ENCODE results near the gene FAIM2.

The FAIM2 gene

DNA sequence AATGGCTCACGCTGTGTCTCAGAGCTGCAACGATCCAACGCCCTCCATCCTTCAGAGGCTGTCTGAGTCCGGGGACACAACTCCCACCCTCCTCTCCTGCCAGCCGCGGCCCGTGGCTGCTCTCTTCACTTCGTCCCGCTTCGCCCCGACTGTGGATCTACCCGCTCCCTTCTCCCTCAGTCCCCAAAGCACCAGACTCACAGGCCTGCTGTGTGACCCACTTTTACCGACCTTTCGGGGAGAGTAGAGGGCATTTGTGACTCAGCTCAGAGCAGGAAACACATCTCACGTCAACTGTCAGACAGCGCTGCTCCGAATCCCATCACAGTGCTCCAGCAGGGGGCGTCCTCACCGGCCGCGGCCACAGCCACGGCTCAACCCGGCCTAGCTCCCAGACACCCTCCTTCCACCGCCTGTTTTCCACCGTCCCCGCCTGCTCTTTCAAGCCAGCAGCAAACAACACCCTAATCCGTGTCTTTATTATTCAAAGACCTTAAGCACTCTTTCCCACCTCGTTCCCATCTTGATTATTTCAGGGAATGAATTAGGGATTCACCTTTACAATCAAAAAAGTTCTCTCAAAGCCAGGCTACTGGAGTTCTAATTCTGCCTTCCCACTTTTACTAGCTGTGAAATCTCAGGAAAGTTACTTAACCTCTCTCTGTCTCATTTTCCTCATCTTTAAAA is 41.8 kb upstream of the FAIM2 start:
- Histone ChIP-seq H3K9me3 (ENCODE audit: control insufficient read depth, insufficient read depth, low read length) (no peaks in the 10 kb centered on the region), H3K27me3 (ENCODE audit: control insufficient read depth, insufficient read depth, low read length) (peaks cover 5% of the 10 kb centered on the region), H3K4me1 (ENCODE audit: control insufficient read depth, insufficient read depth, low read length) (peaks cover 13% of the 10 kb centered on the region), H3K36me3 (ENCODE audit: control insufficient read depth, insufficient read depth, low read length) (no peaks in the 10 kb centered on the region), H3K4me3 (ENCODE audit: low read depth, low read length) (peak overlapping the region; percentile 48), H3K9ac (ENCODE audit: low read depth, low read length) (no peak overlapping the region)

DNA sequence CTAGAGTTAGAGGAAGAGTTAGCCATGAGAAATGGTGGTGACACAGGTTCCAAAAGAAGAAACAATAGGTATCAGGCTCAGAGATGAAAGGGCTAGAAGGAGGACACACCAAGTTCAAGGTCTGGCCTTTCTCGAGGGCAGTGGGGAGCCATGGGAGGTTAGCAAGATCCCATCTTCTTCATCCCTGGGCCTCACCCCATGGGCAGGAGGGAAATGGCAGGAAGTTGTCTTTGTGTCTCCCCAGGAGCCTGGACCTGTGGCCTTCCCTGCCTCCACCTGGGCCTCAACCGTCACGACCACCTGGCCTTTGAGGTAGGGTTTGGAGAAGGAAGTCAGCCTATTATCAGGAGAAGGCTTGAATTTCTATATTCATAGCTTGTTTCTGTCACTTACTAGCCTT is 41.0 kb upstream of the FAIM2 start:
- Histone ChIP-seq H3K9ac (ENCODE audit: low read depth, low read length) (no peak overlapping the region), H3K27me3 (ENCODE audit: control insufficient read depth, insufficient read depth, low read length) (peaks cover 5% of the 10 kb centered on the region), H3K36me3 (ENCODE audit: control insufficient read depth, insufficient read depth, low read length) (no peaks in the 10 kb centered on the region), H3K4me3 (ENCODE audit: low read depth, low read length) (no peak overlapping the region), H3K9me3 (ENCODE audit: control insufficient read depth, insufficient read depth, low read length) (no peaks in the 10 kb centered on the region), H3K4me1 (ENCODE audit: control insufficient read depth, insufficient read depth, low read length) (peaks cover 13% of the 10 kb centered on the region)

DNA sequence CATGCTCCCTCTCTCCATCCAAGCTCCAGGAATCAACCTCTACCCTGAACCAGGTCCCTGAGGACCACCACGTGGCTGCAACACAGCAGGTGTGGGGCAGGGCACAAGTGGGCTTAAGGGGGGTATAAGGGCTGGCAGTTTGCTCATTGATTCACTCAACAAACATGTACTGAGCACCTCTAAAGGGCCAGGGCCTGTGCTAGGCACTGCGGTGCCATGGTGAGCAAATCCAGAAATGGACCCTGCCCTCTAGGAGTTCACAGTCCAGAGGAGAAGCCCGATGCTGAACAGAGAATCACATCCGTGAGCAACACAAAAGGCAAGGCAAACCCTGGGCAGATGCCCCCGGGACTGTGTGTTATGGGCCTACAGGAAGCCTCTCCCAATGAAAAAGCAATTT is 40.3 kb upstream of the FAIM2 start:
- no peaks in the 10 kb centered on the region for H3K9me3 ChIP-seq (ENCODE audit: control insufficient read depth, insufficient read depth, low read length)
- H3K9ac ChIP-seq (ENCODE audit: low read depth, low read length): no peak overlapping the region
- no peaks in the 10 kb centered on the region for H3K36me3 ChIP-seq (ENCODE audit: control insufficient read depth, insufficient read depth, low read length)
- H3K27me3 ChIP-seq (ENCODE audit: control insufficient read depth, insufficient read depth, low read length): peaks cover 5% of the 10 kb centered on the region
- H3K4me3 ChIP-seq (ENCODE audit: low read depth, low read length): no peak overlapping the region
- H3K4me1 ChIP-seq (ENCODE audit: control insufficient read depth, insufficient read depth, low read length): peaks cover 13% of the 10 kb centered on the region

DNA sequence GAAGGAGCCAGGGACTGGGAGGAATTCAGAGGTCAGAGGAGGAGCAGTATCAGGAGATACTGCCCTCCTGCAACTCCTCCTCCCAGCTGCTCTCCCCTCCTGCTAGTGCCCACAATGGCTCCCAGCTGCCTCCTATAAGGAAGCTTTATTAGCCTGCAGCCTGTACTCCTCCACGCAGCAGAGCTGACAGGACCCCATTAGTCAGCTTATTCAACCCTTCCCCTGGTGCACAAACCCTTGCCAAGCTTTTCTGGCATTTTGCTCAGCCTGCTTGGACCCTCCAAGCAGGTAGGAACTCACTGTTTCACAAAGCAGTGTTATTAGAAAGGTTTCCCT is 39.9 kb upstream of the FAIM2 start:
- no peak overlapping the region for H3K4me3 ChIP-seq (ENCODE audit: low read depth, low read length)
- H3K36me3 ChIP-seq (ENCODE audit: control insufficient read depth, insufficient read depth, low read length): no peaks in the 10 kb centered on the region
- H3K9ac ChIP-seq (ENCODE audit: low read depth, low read length): no peak overlapping the region
- H3K27me3 ChIP-seq (ENCODE audit: control insufficient read depth, insufficient read depth, low read length): peaks cover 5% of the 10 kb centered on the region
- H3K9me3 ChIP-seq (ENCODE audit: control insufficient read depth, insufficient read depth, low read length): no peaks in the 10 kb centered on the region
- H3K4me1 ChIP-seq (ENCODE audit: control insufficient read depth, insufficient read depth, low read length): peaks cover 13% of the 10 kb centered on the region

DNA sequence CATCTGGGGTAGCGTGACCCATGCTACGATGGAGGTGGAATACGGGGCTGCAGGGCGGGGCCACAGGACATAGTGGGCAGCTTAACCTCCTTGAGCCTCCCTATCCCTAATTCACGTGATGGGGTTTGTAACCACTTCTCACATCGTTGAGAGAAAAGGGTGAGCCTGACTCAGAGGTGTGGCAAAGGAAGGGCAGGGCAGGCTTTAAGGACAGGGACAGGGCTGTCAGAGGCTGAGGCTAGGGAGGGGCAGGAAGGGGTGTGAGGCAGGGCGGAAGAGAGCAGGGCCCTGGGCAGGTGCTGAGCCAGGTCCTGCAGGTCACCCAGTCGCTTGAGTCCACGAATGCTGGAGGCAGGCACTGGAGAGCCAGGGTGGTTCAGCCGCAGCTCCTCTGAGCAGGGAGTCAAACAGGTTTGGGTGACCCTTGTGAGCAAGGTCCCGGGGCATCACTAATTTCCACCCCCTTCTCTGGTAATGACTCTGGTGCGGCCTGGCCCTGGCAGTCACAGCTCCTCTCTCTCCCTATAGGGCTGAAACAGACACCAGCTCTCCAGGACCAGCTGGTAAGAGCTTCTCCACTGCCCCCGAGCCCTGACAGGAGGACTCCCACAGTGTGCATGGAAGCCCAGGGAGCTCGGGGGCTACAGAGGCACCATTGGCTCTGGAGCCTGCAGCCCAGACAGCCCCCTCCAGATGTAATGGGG is 39.4 kb upstream of the FAIM2 start:
- peaks cover 13% of the 10 kb centered on the region for H3K4me1 ChIP-seq (ENCODE audit: control insufficient read depth, insufficient read depth, low read length)
- H3K9me3 ChIP-seq (ENCODE audit: control insufficient read depth, insufficient read depth, low read length): no peaks in the 10 kb centered on the region
- peaks cover 5% of the 10 kb centered on the region for H3K27me3 ChIP-seq (ENCODE audit: control insufficient read depth, insufficient read depth, low read length)
- H3K9ac ChIP-seq (ENCODE audit: low read depth, low read length): no peak overlapping the region
- no peaks in the 10 kb centered on the region for H3K36me3 ChIP-seq (ENCODE audit: control insufficient read depth, insufficient read depth, low read length)
- H3K4me3 ChIP-seq (ENCODE audit: low read depth, low read length): no peak overlapping the region

DNA sequence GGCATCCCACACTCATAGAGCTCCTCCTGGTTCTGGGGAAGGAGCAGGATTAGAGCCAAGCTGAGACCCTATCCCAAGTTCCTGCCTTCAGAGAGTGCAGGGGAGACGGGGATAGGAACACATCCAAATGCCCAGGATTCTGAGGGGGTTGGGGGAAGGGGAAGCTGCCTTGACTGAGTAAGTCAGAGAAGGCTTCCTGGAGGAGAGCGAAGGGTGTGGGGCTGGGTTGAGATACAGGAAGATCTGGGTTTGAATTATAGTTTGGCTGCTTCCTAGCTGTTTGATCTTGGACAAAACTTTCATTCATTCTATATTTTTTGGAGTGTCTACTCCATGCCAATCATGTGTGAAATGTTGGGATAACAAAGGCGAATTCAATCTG is 38.8 kb upstream of the FAIM2 start:
- Histone ChIP-seq H3K4me3 (ENCODE audit: low read depth, low read length) (no peak overlapping the region), H3K9ac (ENCODE audit: low read depth, low read length) (no peak overlapping the region), H3K27me3 (ENCODE audit: control insufficient read depth, insufficient read depth, low read length) (peaks cover 5% of the 10 kb centered on the region), H3K9me3 (ENCODE audit: control insufficient read depth, insufficient read depth, low read length) (no peaks in the 10 kb centered on the region), H3K4me1 (ENCODE audit: control insufficient read depth, insufficient read depth, low read length) (peaks cover 10% of the 10 kb centered on the region), H3K36me3 (ENCODE audit: control insufficient read depth, insufficient read depth, low read length) (no peaks in the 10 kb centered on the region)

DNA sequence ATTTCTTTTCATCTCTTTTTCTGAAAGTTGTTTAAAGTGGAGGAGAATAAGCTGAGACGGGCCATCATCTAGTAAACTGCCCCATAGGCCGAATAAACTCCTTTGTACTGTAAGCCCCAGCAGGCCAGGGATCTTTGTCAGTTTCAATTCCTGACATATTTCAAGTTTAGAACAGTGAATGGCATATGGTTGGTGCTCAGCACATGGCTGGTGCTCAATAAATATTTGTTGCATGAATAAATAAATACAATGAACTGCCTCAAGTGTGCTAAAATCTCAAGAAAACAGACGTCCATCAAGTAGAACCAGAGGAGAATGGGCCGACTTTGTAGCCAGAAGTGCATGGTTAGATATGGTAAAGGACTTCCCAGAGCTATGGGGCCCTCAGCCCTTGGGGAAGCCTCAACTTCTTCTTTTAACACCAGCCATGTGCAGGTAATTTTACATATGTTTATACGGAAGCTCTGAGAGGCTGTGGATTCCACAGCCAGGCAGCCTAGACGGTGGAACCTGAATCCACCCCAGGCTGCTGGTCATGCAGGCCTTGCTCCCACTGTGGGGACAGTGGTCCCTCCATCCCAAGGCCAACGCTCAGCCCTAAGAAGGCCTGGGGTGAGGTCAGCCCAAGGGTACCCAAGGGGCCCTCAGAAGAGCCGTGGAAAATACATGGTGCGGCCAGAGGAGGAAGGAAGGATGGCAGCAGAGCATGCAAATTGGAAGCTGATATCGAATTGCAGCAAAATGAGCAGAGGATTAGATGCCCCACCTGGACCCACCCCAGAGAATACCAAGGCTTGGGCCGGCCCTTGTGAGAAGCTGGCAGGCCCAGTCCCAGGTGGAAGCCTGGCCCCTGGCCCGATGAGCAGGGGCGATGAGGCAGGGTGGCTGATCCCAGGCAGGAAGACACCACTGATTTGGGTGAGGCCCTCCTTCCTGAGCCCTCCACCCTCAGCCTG is 38.1 kb upstream of the FAIM2 start:
- H3K4me1 ChIP-seq (ENCODE audit: control insufficient read depth, insufficient read depth, low read length): peaks cover 10% of the 10 kb centered on the region
- no peaks in the 10 kb centered on the region for H3K9me3 ChIP-seq (ENCODE audit: control insufficient read depth, insufficient read depth, low read length)
- H3K4me3 ChIP-seq (ENCODE audit: low read depth, low read length): no peak overlapping the region
- no peak overlapping the region for H3K9ac ChIP-seq (ENCODE audit: low read depth, low read length)
- peaks cover 5% of the 10 kb centered on the region for H3K27me3 ChIP-seq (ENCODE audit: control insufficient read depth, insufficient read depth, low read length)
- H3K36me3 ChIP-seq (ENCODE audit: control insufficient read depth, insufficient read depth, low read length): no peaks in the 10 kb centered on the region

DNA sequence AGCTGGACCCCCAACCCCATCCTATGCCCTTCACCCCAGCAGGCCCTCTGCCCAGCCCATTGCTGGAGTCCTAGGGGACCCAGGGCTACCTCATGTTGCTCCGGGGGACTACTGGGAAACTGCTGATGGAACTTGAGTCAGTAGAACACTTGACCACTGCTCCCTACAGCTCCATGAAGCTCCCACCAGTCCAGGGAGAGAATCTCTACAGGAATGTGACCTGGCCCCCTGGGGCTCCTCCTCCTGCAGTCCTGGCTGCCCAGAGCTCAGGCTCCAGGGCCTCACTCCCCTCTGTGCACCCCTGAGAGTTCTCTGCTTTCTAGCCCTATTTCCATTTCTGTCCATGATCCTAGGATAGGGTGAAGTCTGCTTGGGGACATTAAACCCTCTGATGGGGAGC is 36.0 kb upstream of the FAIM2 start:
- Histone ChIP-seq H3K4me1 (ENCODE audit: control insufficient read depth, insufficient read depth, low read length) (peaks cover 2% of the 10 kb centered on the region), H3K36me3 (ENCODE audit: control insufficient read depth, insufficient read depth, low read length) (no peaks in the 10 kb centered on the region), H3K4me3 (ENCODE audit: low read depth, low read length) (no peak overlapping the region), H3K27me3 (ENCODE audit: control insufficient read depth, insufficient read depth, low read length) (peaks cover under 1% of the 10 kb centered on the region), H3K9ac (ENCODE audit: low read depth, low read length) (no peak overlapping the region), H3K9me3 (ENCODE audit: control insufficient read depth, insufficient read depth, low read length) (no peaks in the 10 kb centered on the region)

DNA sequence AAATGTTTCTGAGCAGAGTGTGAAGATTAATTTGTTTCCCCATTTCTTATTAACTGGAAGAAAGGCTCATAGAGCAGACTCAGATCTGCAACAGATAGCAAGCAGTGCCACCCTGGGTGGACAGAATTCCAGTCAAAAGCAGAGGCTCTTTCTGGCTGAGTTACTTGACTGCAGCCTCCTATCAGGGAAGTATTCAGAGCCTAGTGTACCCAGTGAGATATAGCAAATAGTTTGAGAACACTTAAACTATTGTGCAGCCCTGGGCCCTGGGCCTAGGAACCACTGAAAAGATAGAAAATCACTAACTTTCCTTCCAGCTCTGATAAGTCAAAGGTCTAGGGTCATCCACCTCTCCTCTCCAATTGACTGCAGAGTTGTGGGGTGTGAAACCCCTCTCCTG is 35.6 kb upstream of the FAIM2 start:
- Histone ChIP-seq H3K27me3 (ENCODE audit: control insufficient read depth, insufficient read depth, low read length) (no peaks in the 10 kb centered on the region), H3K9ac (ENCODE audit: low read depth, low read length) (no peak overlapping the region), H3K9me3 (ENCODE audit: control insufficient read depth, insufficient read depth, low read length) (no peaks in the 10 kb centered on the region), H3K4me3 (ENCODE audit: low read depth, low read length) (no peak overlapping the region), H3K36me3 (ENCODE audit: control insufficient read depth, insufficient read depth, low read length) (no peaks in the 10 kb centered on the region), H3K4me1 (ENCODE audit: control insufficient read depth, insufficient read depth, low read length) (peaks cover 2% of the 10 kb centered on the region)

DNA sequence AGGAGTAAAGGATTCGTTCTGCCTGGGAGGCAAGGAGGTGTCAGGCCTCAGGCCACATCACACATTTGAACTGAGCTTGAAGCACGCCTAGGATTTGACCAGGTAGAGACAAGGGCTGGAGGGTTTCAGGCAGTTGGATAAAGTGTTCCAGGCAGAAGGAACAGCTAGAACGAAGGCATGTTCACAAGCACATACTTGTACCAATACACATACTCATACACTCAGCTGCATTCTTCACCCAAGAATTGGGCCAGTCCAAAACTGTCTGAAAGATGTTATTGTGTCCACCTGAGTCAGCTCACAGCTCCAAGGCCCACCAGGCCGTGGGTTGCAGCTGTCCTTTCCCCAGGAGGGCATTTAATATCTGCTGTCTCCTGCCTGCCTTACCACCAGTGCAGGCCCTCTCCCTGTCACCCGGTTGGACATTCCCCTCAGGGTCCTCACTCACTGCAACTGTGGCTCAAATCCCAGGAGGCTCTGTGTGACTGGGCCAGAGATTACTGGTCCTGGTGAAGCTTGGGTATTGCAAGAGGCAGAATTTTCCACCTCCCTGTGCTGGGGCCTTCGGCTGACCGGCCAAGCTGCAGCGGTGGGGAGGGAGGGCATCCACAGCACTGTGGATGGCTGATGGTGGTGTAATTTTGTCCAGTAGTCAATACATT is 34.1 kb upstream of the FAIM2 start:
- Histone ChIP-seq H3K9me3 (ENCODE audit: control insufficient read depth, insufficient read depth, low read length) (no peaks in the 10 kb centered on the region), H3K4me3 (ENCODE audit: low read depth, low read length) (no peak overlapping the region), H3K36me3 (ENCODE audit: control insufficient read depth, insufficient read depth, low read length) (no peaks in the 10 kb centered on the region), H3K27me3 (ENCODE audit: control insufficient read depth, insufficient read depth, low read length) (no peaks in the 10 kb centered on the region), H3K4me1 (ENCODE audit: control insufficient read depth, insufficient read depth, low read length) (peaks cover 2% of the 10 kb centered on the region), H3K9ac (ENCODE audit: low read depth, low read length) (no peak overlapping the region)

DNA sequence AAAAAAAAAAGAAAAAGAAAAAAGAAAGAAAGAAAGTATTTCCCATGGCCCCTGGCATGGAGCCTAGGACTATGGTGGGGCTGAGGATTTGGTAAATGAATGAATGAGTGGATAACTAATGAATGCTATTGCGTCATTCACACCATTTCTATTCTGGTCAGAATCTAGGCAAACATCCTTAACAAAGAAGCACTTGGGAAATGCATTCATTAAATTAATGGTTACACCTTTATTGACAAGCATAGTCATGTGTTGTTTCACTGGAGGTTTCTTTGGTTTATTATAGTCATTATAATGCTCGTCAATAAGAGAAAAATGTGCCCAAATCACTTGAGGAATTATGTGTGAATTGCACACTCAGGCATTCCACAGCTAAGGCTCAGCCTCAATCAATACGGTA is 33.2 kb upstream of the FAIM2 start:
- no peak overlapping the region for H3K4me3 ChIP-seq (ENCODE audit: low read depth, low read length)
- H3K9ac ChIP-seq (ENCODE audit: low read depth, low read length): no peak overlapping the region
- no peaks in the 10 kb centered on the region for H3K9me3 ChIP-seq (ENCODE audit: control insufficient read depth, insufficient read depth, low read length)
- no peaks in the 10 kb centered on the region for H3K4me1 ChIP-seq (ENCODE audit: control insufficient read depth, insufficient read depth, low read length)
- H3K36me3 ChIP-seq (ENCODE audit: control insufficient read depth, insufficient read depth, low read length): no peaks in the 10 kb centered on the region
- H3K27me3 ChIP-seq (ENCODE audit: control insufficient read depth, insufficient read depth, low read length): no peaks in the 10 kb centered on the region
